Neural progenitor cell (in vitro differentiated cells): Measurements from ENCODE around the gene CYP1A1.

Source experiments
- CTCF ChIP-seq: fragments of 200-600 bp; sonication (generic); IDR thresholded peaks from 2 replicates; pipeline ENCODE4 v1.5.1; 2017; ENCODE audit warnings: antibody characterized with exemption, mild to moderate bottlenecking
- EZH2 ChIP-seq: fragments of 200-600 bp; sonication (generic); IDR thresholded peaks from 2 replicates; pipeline ENCODE4 v1.6.1; 2017; ENCODE audit warnings: antibody characterized with exemption, mild to moderate bottlenecking, moderate library complexity
- EZH2phosphoT487 ChIP-seq: fragments of 200-600 bp; sonication (generic); IDR thresholded peaks from 2 replicates; pipeline ENCODE4 v1.6.1; 2017; ENCODE audit warnings: antibody characterized with exemption

GRCh38 chr15:74722591-74722990, 2.7 kb downstream of the CYP1A1 start:
- TF ChIP-seq CTCF (no peak), EZH2 (no peak), EZH2phosphoT487 (no peak)
